Measurements from ENCODE around the gene PGBD5. TPM values are rescaled to one million over a fixed set of nuclear protein-coding genes. Genes with fewer than 3 reads are reported as not detected.

Gene PGBD5
- total RNA-seq, 1 donor = not detected

- TF ChIP-seq CTCF (IDR thresholded peaks at IDR 0.05; ENCODE audit: insufficient read depth, low read depth, low read length) = no peak
- H3K4me3 ChIP-seq (ENCODE audit: low read depth, low read length) = no peak overlapping the region
- no peak for DNase-seq (ENCODE audit: low read depth)
Observed at GRCh38 chr1:230399321-230400006, 26.7 kb downstream of the PGBD5 start.

GRCh38 chr1:230398856-230399255 lies 27.3 kb downstream of the PGBD5 start:
- DNase-seq (ENCODE audit: low read depth) = no peak
- H3K4me3 ChIP-seq (ENCODE audit: low read depth, low read length) = no peak overlapping the region
- no peak for TF ChIP-seq CTCF (IDR thresholded peaks at IDR 0.05; ENCODE audit: insufficient read depth, low read depth, low read length)

GRCh38 chr1:230396966-230397365 lies 29.2 kb downstream of the PGBD5 start:
- H3K4me3 ChIP-seq (ENCODE audit: low read depth, low read length) = no peak overlapping the region

GRCh38 chr1:230395932-230396331 lies 30.2 kb downstream of the PGBD5 start:
- no peak for DNase-seq (ENCODE audit: low read depth)
- H3K4me3 ChIP-seq (ENCODE audit: low read depth, low read length) = no peak overlapping the region
- TF ChIP-seq CTCF (IDR thresholded peaks at IDR 0.05; ENCODE audit: insufficient read depth, low read depth, low read length) = no peak

More at GRCh38 chr1:230396966-230397365, 29.2 kb downstream of the PGBD5 start:
- DNase-seq (ENCODE audit: low read depth) = no peak
- TF ChIP-seq CTCF (IDR thresholded peaks at IDR 0.05; ENCODE audit: insufficient read depth, low read depth, low read length) = no peak

- TF ChIP-seq CTCF (IDR thresholded peaks at IDR 0.05; ENCODE audit: insufficient read depth, low read depth, low read length) = no peak
- no peak overlapping the region for H3K4me3 ChIP-seq (ENCODE audit: low read depth, low read length)
- no peak for DNase-seq (ENCODE audit: low read depth)
Observed at GRCh38 chr1:230394741-230395140, 31.4 kb downstream of the PGBD5 start.

GRCh38 chr1:230394134-230394533 lies 32.0 kb downstream of the PGBD5 start:
- TF ChIP-seq CTCF (IDR thresholded peaks at IDR 0.05; ENCODE audit: insufficient read depth, low read depth, low read length) = no peak
- no peak overlapping the region for H3K4me3 ChIP-seq (ENCODE audit: low read depth, low read length)
- DNase-seq (ENCODE audit: low read depth) = no peak

GRCh38 chr1:230393722-230394121 lies 32.4 kb downstream of the PGBD5 start:
- no peak overlapping the region for H3K4me3 ChIP-seq (ENCODE audit: low read depth, low read length)
- DNase-seq (ENCODE audit: low read depth) = no peak
- TF ChIP-seq CTCF (IDR thresholded peaks at IDR 0.05; ENCODE audit: insufficient read depth, low read depth, low read length) = no peak

Measured in fibroblast of villous mesenchyme (primary cell).